NT2/D1 (cell line): ENCODE data around the gene SIRPG.

Experiments
- DNase-seq: peaks from one replicate; pipeline ENCODE4 v3.0.0-alpha.2; 2011; ENCODE audit warnings: low read depth, low spot score
- H3K27me3 ChIP-seq: 2 replicates; pipeline ENCODE4 v1.6.0; 2011; ENCODE audit warnings: mild to moderate bottlenecking; ENCODE audit not compliant: insufficient read length, insufficient read depth
- H3K36me3 ChIP-seq: 2 replicates; pipeline ENCODE4 v1.6.1; 2011; ENCODE audit warnings: mild to moderate bottlenecking, low read length, mixed read lengths; ENCODE audit not compliant: insufficient read depth, insufficient read length
- H3K4me1 ChIP-seq: 2 replicates; pipeline ENCODE4 v1.5.1; 2011; ENCODE audit not compliant: insufficient read depth, insufficient read length
- H3K4me3 ChIP-seq: 2 replicates; pipeline ENCODE4 v1.5.1; 2011; ENCODE audit warnings: low read depth; ENCODE audit not compliant: insufficient read length
- H3K9ac ChIP-seq: 2 replicates; pipeline ENCODE4 v1.6.0; 2011; ENCODE audit warnings: low read depth; ENCODE audit not compliant: insufficient read length
- H3K9me3 ChIP-seq: 2 replicates; pipeline ENCODE4 v1.5.1; 2011; ENCODE audit warnings: mild to moderate bottlenecking, low read length; ENCODE audit not compliant: insufficient read depth
- SUZ12 ChIP-seq: IDR thresholded peaks from 2 replicates; pipeline ENCODE4 v1.6.1; 2011; ENCODE audit not compliant: insufficient read length, insufficient read depth; ENCODE audit errors: extremely low read depth
- YY1 ChIP-seq: IDR thresholded peaks from 2 replicates; pipeline ENCODE4 v1.6.1; 2011; ENCODE audit not compliant: insufficient read length, insufficient read depth
- ZNF274 ChIP-seq: IDR thresholded peaks from 2 replicates; pipeline ENCODE4 v1.6.1; 2011; ENCODE audit warnings: mild to moderate bottlenecking, low read depth, low read length

The SIRPG gene

GRCh38 chr20:1671891-1672669 lies 14.5 kb upstream of the SIRPG start:
- H3K27me3 ChIP-seq: peaks cover 51% of the 10 kb centered on the region

GRCh38 chr20:1669304-1669703 lies 11.7 kb upstream of the SIRPG start:
- DNase-seq: no peak
- Histone ChIP-seq H3K27me3 (peaks cover 31% of the 10 kb centered on the region), H3K9me3 (peaks cover 13% of the 10 kb centered on the region; the same call in 1 of the 2 replicates), H3K9ac (no peak overlapping the region), H3K4me1 (peaks cover 1% of the 10 kb centered on the region), H3K4me3 (no peak overlapping the region), H3K36me3 (no peaks in the 10 kb centered on the region)
- no peak for TF ChIP-seq ZNF274
- TF ChIP-seq YY1: no peak
- TF ChIP-seq SUZ12: no peak

More at GRCh38 chr20:1671891-1672669, 14.5 kb upstream of the SIRPG start:
- DNase-seq: no peak
- Histone ChIP-seq H3K9ac (no peak overlapping the region), H3K4me3 (no peak overlapping the region), H3K4me1 (peaks cover 5% of the 10 kb centered on the region), H3K36me3 (no peaks in the 10 kb centered on the region), H3K9me3 (peaks cover 13% of the 10 kb centered on the region; the same call in 1 of the 2 replicates)
- TF ChIP-seq SUZ12 (no peak), YY1 (no peak), ZNF274 (no peak)

- Histone ChIP-seq H3K9ac (no peak overlapping the region), H3K36me3 (no peaks in the 10 kb centered on the region), H3K27me3 (peaks cover 31% of the 10 kb centered on the region), H3K4me1 (no peaks in the 10 kb centered on the region), H3K4me3 (no peak overlapping the region), H3K9me3 (peaks cover 13% of the 10 kb centered on the region; the same call in 1 of the 2 replicates)
- TF ChIP-seq ZNF274 (no peak), YY1 (no peak), SUZ12 (no peak)
- no peak for DNase-seq
Measured at GRCh38 chr20:1667502-1668085, 10.0 kb upstream of the SIRPG start.

GRCh38 chr20:1666802-1667201 lies 9.2 kb upstream of the SIRPG start:
- H3K4me3 ChIP-seq: no peak overlapping the region
- peaks cover 26% of the 10 kb centered on the region for H3K27me3 ChIP-seq
- H3K9ac ChIP-seq: no peak overlapping the region
- no peak for TF ChIP-seq SUZ12
- peaks cover 13% of the 10 kb centered on the region; the same call in 1 of the 2 replicates for H3K9me3 ChIP-seq
- no peak for DNase-seq
- H3K4me1 ChIP-seq: no peaks in the 10 kb centered on the region
- H3K36me3 ChIP-seq: no peaks in the 10 kb centered on the region

GRCh38 chr20:1665345-1665744 lies 7.8 kb upstream of the SIRPG start:
- Histone ChIP-seq H3K27me3 (peaks cover 14% of the 10 kb centered on the region), H3K4me1 (no peaks in the 10 kb centered on the region), H3K9me3 (peaks cover 2% of the 10 kb centered on the region; the same call in 1 of the 2 replicates), H3K36me3 (no peaks in the 10 kb centered on the region), H3K4me3 (no peak overlapping the region), H3K9ac (no peak overlapping the region)
- TF ChIP-seq ZNF274: no peak
- no peak for TF ChIP-seq YY1
- no peak for DNase-seq

- Histone ChIP-seq H3K27me3 (peaks cover 10% of the 10 kb centered on the region), H3K9ac (no peak overlapping the region), H3K4me1 (no peaks in the 10 kb centered on the region), H3K36me3 (no peaks in the 10 kb centered on the region), H3K4me3 (no peak overlapping the region), H3K9me3 (no peaks in the 10 kb centered on the region)
- DNase-seq: no peak
- TF ChIP-seq YY1: no peak
- no peak for TF ChIP-seq ZNF274
Measured at GRCh38 chr20:1664911-1665310, 7.3 kb upstream of the SIRPG start.

- TF ChIP-seq YY1: no peak
- no peak for TF ChIP-seq ZNF274
- no peak for TF ChIP-seq SUZ12
- no peak for DNase-seq
Measured at GRCh38 chr20:1663917-1664316, 6.3 kb upstream of the SIRPG start.

More at GRCh38 chr20:1663917-1664316, 6.3 kb upstream of the SIRPG start:
- H3K4me1 ChIP-seq: no peaks in the 10 kb centered on the region
- H3K9ac ChIP-seq: no peak overlapping the region
- no peaks in the 10 kb centered on the region for H3K36me3 ChIP-seq
- no peaks in the 10 kb centered on the region for H3K9me3 ChIP-seq
- H3K27me3 ChIP-seq: peaks cover 3% of the 10 kb centered on the region
- no peak overlapping the region for H3K4me3 ChIP-seq
